Measurements from ENCODE around the gene AP3B1. TPM values are rescaled to one million over a fixed set of nuclear protein-coding genes. Genes with fewer than 3 reads are reported as not detected.

The AP3B1 gene, protein sequence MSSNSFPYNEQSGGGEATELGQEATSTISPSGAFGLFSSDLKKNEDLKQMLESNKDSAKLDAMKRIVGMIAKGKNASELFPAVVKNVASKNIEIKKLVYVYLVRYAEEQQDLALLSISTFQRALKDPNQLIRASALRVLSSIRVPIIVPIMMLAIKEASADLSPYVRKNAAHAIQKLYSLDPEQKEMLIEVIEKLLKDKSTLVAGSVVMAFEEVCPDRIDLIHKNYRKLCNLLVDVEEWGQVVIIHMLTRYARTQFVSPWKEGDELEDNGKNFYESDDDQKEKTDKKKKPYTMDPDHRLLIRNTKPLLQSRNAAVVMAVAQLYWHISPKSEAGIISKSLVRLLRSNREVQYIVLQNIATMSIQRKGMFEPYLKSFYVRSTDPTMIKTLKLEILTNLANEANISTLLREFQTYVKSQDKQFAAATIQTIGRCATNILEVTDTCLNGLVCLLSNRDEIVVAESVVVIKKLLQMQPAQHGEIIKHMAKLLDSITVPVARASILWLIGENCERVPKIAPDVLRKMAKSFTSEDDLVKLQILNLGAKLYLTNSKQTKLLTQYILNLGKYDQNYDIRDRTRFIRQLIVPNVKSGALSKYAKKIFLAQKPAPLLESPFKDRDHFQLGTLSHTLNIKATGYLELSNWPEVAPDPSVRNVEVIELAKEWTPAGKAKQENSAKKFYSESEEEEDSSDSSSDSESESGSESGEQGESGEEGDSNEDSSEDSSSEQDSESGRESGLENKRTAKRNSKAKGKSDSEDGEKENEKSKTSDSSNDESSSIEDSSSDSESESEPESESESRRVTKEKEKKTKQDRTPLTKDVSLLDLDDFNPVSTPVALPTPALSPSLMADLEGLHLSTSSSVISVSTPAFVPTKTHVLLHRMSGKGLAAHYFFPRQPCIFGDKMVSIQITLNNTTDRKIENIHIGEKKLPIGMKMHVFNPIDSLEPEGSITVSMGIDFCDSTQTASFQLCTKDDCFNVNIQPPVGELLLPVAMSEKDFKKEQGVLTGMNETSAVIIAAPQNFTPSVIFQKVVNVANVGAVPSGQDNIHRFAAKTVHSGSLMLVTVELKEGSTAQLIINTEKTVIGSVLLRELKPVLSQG
- 58.2 and 77.3 TPM in 2 replicates for total RNA-seq

DNA sequence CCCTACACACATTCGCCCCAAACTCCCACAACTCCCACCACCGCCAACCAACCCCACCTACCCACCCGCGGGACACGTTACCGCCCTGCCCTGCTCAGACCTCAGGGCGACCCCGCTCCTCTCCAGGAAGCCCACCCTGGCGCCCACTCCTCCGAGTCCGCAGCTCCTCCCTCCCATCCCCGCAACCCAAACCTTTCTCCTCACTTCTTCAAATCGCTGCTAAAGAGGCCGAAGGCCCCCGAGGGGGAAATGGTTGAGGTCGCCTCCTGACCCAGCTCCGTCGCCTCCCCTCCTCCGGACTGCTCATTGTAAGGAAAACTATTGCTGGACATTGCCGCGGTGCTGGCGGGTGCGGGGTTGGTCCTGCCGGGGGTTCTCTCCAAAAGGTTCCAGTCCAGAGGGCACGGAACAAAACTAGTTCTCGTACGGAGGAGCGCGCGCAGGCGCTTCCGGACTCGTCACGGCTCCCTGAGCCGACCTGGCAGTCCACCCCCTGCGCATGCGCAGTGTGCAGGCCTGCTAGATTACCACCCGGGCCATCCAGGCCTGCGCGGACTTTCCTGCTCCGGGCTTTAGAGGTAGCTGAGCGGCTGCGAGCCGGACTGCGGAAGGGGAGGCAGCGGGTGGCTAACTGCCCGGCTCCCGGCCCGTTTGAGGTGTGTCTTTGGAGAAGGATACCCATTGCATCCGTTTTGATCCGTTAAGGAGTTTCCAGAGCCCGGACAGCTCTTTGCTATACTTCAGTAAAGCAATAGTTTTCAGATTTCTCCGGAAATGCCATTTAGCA, at the start of gene AP3B1:
Gene AP3B1, minus strand, starts transcription at position 451 of the 787 bp plus-strand sequence. Its CDS starts 119 bp downstream, at position 332.

Other genes starting within 250 kb of the AP3B1 start
- 89.6 and 105 TPM in 2 replicates for gene SCAMP1, start 65.9 kb upstream of the AP3B1 start, total RNA-seq

All from smooth muscle cell of the umbilical artery (primary cell).